ENCODE measurements around the gene LIN54.

The LIN54 gene

GRCh38 chr4:82892467-82892802 is 118.2 kb downstream of the LIN54 start:
- DNase-seq (ENCODE audit: low read depth), result no peak
- TF ChIP-seq CTCF (IDR thresholded peaks at IDR 0.05; ENCODE audit: insufficient read depth, low read depth, low read length, missing control alignments), result no peak
- no peak overlapping the region for H3K4me3 ChIP-seq (ENCODE audit: low read depth, low read length)

- TF ChIP-seq CTCF (IDR thresholded peaks at IDR 0.05; ENCODE audit: insufficient read depth, low read depth, low read length, missing control alignments), result no peak
- H3K4me3 ChIP-seq (ENCODE audit: low read depth, low read length), result peak overlapping the region; percentile 64
- DNase-seq (ENCODE audit: low read depth), result peak; percentile 23
Observed at GRCh38 chr4:82891707-82892466, 118.7 kb downstream of the LIN54 start.

GRCh38 chr4:82890901-82891706 is 119.5 kb downstream of the LIN54 start, which contains the start of gene SEC31A:
TSS of gene SEC31A (minus strand) at chr4:82891153. CDS start at chr4:82881936, 9,217 bp downstream.
- H3K4me3 ChIP-seq (ENCODE audit: low read depth, low read length), result peak within 1 kb of the TSS; percentile 80
- no peak for TF ChIP-seq CTCF (IDR thresholded peaks at IDR 0.05; ENCODE audit: insufficient read depth, low read depth, low read length, missing control alignments)
- DNase-seq (ENCODE audit: low read depth), result peak; percentile 98

- DNase-seq (ENCODE audit: low read depth), result no peak
Observed at GRCh38 chr4:82890528-82890900, 120.1 kb downstream of the LIN54 start.

GRCh38 chr4:82889287-82889686 is 121.3 kb downstream of the LIN54 start:
- DNase-seq (ENCODE audit: low read depth), result no peak
- peak overlapping the region; percentile 80 for H3K4me3 ChIP-seq (ENCODE audit: low read depth, low read length)
- no peak for TF ChIP-seq CTCF (IDR thresholded peaks at IDR 0.05; ENCODE audit: insufficient read depth, low read depth, low read length, missing control alignments)

More at GRCh38 chr4:82890528-82890900, 120.1 kb downstream of the LIN54 start:
- peak overlapping the region; percentile 80 for H3K4me3 ChIP-seq (ENCODE audit: low read depth, low read length)
- TF ChIP-seq CTCF (IDR thresholded peaks at IDR 0.05; ENCODE audit: insufficient read depth, low read depth, low read length, missing control alignments), result no peak

GRCh38 chr4:82886147-82886942 is 124.3 kb downstream of the LIN54 start:
- DNase-seq (ENCODE audit: low read depth), result no peak
- no peak overlapping the region for H3K4me3 ChIP-seq (ENCODE audit: low read depth, low read length)
- no peak for TF ChIP-seq CTCF (IDR thresholded peaks at IDR 0.05; ENCODE audit: insufficient read depth, low read depth, low read length, missing control alignments)
